Cardiac fibroblast (primary cell): ENCODE results near the gene TOMM22.

Experiments
- DNase-seq, 2 donors: peaks; one replicate each; pipeline versions ENCODE4 v3.0.0 to v3.0.0-alpha.2; 2010; ENCODE audit warnings: low read depth in 2 of 2
- H3K4me3 ChIP-seq, 2 donors: replicated peaks in 1 of 2; 1 replicate in 1 of 2; 2 replicates in 1 of 2; pipeline ENCODE4 v1.5.1; 2011; ENCODE audit warnings: low read depth in 2 of 2, low read length in 2 of 2, mild to moderate bottlenecking in 2 of 2, moderate library complexity in 1 of 2
- TF ChIP-seq, protein P1 (sequence below): IDR thresholded peaks from one replicate; pipeline ENCODE4 v1.5.1; 2011; ENCODE audit warnings: low read depth, mild to moderate bottlenecking, low read length, inconsistent platforms

TOMM22 gene

DNA sequence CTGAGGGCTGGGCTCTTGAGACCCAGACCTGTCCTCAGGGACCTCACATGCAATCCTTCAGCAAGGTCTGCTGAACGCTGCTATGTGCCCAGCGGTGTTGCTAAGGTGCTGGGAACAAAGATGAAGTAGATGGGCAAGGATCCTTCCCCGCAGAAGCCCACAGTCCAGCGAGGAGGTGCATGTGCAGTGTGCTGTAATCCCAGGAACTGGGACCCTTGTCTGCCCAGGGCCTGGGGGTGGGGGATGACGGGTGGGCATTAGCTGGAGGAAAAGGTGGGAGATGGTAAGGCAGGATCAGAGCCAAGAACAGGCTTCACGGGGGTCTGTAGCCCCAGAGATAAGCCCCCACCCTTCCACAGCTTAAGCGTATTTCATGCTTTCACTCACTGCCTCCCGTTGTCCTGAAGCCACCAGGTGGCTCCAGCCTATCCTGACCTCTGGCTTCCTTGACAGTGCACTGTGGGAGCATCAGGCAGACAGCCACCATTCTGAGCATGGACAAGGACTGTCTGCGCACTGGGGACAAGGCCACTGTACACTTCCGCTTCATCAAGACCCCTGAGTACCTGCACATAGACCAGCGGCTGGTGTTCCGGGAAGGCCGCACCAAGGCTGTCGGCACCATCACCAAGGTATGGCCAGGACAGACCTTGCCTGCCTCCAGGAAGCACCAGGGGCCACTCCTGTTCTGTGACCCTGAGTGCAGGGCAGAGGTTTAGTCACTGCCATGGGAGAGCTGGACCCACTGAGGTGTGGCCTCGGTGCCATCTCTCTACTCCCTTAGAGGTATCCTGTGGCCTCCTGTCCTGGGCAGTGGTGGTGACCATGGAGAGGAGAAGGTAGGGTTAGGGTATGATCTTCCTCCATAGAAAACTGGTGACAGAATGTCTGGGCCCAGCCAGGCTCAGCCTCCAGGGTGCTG is 46.0 kb downstream of the TOMM22 start:
- DNase-seq = no peak
- TF ChIP-seq, protein P1, sequence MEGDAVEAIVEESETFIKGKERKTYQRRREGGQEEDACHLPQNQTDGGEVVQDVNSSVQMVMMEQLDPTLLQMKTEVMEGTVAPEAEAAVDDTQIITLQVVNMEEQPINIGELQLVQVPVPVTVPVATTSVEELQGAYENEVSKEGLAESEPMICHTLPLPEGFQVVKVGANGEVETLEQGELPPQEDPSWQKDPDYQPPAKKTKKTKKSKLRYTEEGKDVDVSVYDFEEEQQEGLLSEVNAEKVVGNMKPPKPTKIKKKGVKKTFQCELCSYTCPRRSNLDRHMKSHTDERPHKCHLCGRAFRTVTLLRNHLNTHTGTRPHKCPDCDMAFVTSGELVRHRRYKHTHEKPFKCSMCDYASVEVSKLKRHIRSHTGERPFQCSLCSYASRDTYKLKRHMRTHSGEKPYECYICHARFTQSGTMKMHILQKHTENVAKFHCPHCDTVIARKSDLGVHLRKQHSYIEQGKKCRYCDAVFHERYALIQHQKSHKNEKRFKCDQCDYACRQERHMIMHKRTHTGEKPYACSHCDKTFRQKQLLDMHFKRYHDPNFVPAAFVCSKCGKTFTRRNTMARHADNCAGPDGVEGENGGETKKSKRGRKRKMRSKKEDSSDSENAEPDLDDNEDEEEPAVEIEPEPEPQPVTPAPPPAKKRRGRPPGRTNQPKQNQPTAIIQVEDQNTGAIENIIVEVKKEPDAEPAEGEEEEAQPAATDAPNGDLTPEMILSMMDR = no peak
- H3K4me3 ChIP-seq = no peak overlapping the region

DNA sequence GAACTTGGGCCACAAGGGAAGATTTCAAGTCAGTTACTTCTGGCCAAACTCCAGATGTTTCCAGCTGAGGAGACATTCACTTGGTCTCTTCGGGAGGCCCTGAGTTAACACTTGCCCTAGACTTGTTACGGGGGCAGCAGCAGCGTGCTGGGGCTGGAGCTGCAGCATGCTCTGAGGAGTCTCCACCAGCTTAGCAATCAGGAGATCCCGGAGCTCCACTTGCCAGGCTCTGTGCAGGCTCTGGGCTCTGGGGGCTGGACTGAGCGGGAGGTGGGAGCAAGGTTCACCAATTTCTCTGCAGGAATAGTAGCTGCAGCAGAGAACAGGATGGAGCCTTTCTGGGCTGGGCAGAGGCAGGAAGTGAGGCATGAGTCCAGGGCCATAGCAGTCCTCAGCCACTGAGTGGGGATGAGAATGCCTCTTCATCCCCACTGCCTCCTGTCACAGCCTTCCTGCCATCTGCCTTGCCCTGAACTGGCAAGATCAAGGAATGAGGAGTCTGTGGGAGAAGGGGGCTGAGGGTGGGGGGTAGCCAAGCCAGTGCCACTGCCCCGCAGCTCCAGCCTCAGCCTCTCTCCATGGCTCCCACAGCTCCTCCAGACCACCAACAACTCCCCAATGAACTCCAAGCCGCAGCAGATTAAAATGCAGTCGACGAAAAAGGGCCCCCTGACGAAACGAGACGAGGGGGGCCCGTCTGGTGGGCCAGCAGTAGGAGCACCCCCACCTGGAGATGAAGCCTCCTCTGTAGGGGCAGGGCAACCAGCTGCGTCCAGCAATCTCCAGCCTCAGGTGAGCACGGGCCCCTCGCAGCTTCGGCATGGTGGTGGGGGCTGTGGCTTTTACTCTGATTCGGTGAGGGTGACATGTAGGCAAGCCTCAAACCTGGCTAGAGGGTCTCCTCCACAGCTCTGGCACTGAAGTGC is 47.4 kb downstream of the TOMM22 start:
- TF ChIP-seq, protein P1 = no peak
- DNase-seq = no peak
- no peak overlapping the region for H3K4me3 ChIP-seq

DNA sequence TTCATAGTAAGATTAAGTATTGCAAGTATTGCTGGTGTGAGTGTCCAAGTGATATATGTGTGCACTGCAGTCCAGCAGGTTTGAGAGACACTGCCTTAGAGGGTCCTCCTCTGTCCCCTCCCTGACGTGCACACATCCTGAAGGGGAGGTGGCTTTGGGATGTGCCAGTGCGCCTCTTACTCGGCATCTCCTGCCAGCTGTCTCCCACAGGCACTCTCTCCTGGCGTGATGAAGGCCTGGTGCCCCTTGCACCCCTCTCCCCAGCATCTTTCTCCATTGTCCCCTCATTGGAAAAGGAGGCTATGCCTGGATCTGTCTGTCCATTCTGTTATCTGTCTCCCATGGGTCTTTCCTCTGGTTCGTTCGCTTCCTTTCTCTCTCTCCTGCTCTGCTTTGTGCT is 48.2 kb downstream of the TOMM22 start:
- DNase-seq = no peak
- no peak overlapping the region for H3K4me3 ChIP-seq
- TF ChIP-seq, protein P1 = no peak

DNA sequence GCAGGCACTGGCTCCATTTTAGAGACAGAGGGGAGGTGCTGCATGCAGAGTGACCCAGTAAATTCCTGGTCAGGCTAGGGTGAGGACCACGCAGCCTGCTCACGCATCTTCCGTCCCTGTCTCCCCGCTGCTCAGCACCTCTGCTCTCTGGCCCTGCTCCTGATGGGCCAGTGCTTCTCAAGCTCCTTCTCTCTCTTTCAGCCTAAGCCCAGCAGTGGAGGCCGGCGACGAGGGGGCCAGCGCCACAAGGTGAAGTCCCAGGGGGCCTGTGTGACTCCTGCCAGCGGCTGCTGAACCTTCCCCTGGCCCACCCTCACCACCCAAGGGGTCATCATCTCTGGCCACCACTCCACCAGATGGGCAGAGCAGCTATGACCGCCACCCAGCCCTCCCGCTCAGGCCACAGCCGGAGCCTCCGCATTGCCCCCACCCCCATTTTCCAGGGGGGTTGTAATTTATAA is 48.7 kb downstream of the TOMM22 start:
- no peak overlapping the region for H3K4me3 ChIP-seq
- TF ChIP-seq, protein P1 = no peak
- no peak for DNase-seq

DNA sequence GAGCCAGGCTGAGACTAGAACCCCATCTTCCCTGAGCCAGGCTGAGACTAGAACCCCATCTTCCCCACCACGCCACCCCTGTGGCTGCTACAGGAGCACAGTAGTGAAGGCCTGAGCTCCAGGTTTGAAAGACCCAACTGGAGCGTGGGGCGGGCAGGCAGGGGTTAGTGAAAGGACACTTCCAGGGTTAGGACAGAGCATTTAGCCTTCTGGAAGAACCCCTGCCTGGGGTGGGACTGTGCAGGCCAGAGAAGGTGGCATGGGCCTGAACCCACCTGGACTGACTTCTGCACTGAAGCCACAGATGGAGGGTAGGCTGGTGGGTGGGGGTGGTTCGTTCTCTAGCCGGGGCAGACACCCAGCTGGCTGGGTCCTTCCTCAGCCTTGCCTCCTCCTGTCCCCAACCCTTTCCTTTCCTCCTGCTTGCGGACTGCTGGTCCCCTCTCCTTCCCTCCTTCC is 50.0 kb downstream of the TOMM22 start:
- no peak for DNase-seq
- no peak overlapping the region for H3K4me3 ChIP-seq
- TF ChIP-seq, protein P1 = no peak

DNA sequence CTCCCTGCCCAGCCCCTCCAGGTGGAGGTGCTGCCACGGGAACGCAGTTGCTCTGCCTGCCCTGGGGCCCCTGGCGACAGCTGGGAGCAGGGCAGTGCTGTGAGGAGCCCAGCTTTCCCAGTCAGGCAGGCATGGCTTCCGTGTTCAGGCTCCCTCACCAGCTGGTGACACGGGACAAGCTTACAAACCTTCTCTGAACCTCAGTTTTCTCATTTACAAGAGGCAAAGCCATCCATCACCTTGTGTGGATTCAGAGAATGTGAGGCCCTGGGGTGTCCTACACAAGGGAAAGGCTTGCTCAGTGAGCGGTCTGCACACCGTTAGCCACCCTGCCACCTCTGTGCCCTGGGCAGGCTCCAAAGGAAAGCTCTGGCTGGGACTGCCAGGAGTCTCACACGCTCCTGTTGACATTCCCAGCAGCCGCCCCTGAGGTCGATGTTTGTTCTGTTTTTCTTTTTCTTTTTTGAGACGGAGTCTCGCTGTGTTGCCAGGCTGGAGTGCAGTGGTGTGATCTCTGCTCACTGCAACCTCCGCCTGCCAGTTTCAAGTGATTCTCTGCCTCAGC is 50.6 kb downstream of the TOMM22 start:
- TF ChIP-seq, protein P1 = no peak
- DNase-seq = no peak

More for the DNA sequence above, 50.6 kb downstream of the TOMM22 start:
- no peak overlapping the region for H3K4me3 ChIP-seq
